GM18520 (cell line): ENCODE results near the gene APOL2.
"Not testable (repeated sequence)": the region's sequence is repeated elsewhere in the genome, so short reads cannot be mapped to it uniquely, and the experiment has no call there.

Experiments
- ATAC-seq: cut with Tn5 transposase; IDR thresholded peaks from one replicate; pipeline ENCODE4 v1.9.1; 2021; ENCODE audit not compliant: unreplicated experiment

APOL2 gene

DNA sequence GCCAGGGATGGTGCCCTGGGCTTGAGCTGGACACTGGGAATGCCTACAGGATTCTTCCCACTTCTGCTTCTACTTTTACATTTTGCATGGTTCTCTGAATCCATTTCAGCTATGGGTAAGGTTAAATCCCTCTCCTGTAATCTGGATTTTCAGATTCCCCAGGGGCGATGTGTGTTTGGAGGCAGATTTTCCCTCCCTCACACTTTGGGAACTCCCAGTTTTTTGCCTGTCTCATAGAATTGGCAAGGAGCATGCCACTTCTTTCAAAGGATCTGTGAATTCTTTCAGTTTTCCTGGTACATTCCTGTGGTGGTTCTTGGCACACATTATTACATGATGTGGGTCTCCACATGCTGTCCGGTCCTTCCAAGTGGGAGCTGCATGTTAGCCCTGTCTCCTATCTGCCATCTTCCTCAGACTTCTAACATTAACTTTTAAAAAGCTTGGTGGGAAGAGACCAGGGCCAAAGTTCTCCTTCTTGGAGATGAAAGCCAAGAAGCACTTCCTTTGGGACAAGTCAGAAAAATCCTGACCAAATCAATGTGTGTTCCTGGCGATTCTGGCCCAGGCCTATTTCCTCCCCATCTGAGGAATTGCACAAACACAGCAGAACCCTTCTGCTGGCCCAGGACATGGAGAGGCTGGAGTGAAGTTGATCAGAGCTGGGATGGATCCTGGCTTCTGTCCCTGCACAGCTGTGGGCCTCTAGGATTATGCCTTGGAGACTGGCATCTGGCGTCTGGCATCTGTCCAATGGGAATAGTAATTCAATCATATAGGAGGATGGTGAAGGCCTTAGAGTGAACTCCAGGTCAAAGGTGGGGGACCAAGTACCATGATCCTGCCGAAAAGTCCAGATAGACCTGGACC is 5.4 kb upstream of the APOL2 start:
- ATAC-seq, result no peak

DNA sequence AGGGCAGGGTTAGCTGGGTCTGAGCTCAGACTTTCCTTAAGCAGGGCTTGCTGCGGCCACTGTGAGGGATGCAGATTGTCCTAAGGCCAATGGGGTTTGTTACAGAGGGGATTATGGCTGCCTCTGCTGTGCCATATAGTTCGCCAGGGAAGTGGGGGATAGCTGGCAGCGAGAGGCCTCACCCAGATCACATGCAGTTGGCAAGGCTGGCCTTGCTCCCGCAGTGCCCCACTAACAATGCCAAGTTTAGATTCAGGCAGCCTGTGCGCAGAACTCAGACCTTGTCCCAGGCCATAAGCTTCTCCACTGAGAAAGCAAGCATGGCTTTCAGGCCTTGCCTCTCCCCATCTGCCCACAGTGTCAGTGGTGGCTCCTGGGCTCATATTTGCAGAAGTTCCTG is 4.7 kb upstream of the APOL2 start:
- no peak for ATAC-seq

DNA sequence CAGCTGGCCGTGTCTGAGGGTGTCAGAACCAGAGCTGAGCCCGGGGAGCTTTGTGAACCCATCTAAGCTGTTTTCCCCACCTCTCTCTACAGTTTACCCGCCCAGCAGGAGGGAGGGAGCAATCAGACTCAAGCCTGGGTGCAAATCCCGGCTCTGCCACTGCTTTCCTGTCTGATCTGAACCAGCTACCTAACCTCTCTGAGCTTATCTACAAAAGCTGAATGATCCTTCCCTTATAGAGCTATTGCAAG is 252 bp downstream of the APOL2 start:
- no peak for ATAC-seq

DNA sequence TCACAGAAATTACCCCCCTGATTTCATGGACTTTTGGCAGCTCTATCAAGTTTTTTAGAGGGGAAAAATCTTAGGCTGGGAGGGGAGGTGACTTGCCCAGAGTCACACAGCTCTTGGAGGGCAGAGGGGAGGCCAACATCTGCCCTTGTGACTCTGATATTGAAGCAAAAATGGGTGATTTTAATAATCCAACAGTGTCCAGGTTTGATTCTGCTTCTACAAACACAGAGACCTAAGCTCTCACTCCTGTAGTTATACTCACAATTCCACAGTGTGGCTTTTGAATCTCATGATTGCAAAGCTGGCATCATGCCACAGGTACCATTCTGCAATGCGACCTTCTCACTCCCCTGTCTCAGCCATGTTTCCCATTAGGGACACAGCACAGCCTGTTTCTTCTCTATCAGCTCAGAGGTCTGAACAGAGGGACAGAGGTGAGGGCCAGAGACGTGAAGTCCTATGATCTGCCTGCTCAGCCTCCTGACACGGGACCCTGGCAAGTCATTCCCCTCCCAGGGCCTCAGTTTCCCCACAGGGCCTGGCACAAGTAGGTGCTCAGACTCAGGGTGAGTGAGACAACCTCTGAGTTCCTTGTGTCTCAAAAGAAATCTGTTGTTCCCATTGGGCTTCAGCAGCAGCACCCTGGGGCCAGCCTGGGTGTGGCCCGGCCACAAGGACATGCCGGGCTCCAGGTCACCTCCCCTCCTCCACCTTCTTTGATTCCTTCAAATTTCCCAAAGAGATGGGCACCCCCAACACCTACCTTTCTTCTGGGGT is 766 bp downstream of the APOL2 start:
- ATAC-seq, result no peak

DNA sequence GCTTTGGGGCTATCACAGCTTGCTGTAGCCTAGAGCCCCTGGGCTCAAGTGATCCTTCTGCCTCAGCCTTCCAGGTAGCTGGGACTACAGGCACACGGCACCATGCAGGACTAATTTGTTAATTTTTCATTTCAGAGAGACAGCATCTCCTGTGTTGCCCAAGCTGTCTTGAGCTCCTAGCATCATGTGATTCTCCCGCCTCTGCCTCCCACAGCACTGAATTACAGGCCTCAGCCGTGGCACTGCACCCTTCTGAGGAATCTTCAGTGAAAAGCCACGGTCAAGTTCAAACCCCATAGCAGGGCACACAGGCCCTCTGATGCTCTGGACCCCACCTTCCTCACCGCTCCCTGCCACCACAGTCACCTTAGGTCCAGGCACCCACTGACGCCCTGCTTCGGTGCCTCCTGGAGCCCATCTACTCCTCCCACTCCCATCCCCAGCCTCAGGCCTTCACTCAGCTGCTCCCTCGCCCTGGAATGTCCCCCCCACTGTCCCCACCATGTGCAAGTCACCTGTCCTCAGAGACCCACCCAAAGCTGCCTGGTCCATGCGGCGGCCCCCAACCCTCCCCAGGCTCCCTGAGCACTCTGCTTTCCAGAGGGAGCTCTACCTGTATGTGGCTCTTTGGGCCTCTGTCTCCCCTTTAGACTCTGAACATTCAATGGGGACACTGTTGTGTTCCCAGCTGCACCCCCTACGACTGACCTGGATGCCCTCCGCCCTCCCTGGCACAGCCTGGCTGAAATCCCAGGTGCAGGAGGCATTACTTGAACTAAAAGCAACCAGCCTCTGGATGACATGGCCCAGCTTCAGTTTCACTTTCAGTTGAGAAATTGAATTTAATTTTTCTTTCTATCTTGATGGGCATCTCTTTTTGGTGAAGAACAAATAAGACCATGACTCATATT is 1.6 kb downstream of the APOL2 start:
- ATAC-seq, result no peak

DNA sequence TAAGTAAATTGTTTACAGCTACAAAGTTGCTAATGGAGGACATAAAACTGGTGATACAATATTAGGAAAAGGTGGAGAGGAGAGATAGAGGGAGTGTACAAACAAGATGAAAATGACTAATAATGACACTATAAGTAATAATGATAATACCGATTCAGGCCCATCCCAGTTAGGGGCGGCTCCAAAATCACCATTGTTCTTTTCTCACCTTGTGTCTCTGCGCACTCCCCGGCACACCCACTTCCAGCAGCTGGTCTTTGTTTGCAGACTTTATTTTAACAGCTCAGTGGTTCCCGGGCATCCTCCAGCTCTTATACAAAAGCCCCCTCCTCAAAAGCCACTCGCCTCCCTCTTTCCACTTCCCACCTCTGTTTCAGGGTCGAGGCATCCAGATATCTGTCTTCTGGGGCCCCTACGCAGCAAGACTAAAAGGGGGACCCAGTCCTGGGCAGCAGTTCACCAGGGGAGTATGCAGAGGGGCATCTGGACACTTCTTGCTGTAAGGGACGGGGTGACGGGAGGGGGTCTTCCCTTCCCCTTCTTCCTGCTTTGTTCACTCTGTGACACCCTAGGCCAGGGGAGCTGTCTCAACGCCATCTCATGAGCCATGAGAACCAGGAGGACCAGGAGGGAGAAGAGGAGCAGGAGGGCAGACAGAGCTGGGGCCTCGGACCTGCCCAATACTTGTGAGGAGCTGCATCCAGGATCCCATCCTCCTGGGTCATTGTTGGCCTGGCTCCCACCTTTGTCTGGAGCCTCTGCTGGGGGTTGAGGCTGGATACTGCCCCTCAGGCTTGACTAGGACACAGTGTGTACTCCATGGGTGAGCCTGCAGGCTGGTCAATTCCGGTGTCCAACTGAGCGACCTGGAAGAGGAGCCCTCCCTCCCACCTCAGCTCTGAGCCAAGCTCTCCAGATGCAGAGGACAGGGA is 2.7 kb downstream of the APOL2 start:
- no peak for ATAC-seq

DNA sequence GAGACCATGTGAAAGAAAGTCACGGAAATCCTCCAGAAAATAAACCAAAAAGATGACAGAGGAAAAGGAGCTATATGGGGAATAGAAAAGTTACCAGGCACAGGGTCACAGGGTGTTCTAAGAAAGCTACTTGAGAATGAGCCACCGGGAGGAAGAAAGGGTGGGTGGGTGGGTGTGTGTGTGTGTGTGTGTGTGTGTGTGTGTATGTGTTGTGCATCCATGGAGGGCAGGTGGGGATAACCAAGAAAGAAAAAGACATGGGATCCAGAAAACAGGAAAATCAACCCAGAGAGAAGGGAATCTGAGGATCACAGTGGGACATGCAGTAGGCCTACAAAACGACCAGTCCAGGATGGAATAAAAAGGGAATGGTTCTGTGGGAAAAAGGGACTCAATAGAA is 3.7 kb downstream of the APOL2 start:
- ATAC-seq, result no peak

DNA sequence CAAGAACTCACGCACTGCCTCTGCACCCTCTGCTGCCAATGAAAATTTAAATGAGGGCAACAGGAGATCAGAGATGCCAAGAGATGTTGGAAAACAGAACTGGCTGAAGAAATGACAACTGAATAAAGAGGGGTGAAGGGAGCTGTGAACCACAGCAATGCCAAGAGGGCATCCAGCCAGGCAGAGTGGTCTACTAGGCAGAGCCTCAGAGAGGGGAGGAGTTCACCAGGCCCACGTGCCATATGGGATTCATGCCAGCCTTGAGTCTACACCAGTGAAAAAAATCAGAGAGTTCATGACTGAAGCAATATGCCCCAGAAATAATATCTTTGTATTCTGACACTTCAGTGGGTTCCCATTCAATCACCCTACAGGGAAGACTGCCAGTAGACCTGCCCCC is 4.4 kb downstream of the APOL2 start:
- no peak for ATAC-seq

DNA sequence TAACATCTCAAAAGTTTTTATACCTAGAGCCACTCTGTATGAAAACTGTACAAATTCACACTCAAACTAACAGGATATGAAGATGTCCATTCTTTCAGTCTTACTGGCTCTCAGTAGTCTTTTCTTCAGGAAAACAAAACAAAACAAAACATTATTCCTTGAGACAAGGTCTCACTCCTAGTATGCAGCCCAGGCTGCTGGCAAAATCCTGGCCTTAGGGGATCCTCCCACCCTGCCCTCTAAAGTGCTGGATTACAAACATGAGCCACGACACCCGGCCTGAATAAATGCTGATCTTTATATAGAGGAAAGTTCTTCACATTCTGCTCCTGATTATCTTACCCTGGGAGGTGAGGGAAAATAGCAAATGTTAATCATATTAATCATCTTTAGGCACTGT is 5.1 kb downstream of the APOL2 start:
- no peak for ATAC-seq

DNA sequence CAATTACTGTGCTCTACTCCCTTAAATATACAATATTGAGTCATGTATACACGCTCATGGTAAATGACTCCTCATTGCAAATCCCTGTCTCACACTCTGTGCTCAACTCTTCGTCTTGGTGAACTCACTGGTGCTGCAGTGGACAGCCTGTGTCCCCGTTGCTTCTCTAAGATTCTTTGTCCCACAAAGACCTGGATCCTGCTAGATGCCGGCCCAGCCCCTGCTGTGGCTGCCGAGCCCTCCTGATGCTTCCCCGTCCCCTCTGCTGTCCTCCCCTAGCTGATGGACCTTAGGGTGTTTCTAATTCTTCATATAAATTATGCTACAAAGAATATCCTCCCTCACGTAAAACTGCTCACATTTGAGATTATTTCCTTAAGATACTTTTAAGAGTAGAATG is 5.5 kb downstream of the APOL2 start:
- ATAC-seq, result no peak

DNA sequence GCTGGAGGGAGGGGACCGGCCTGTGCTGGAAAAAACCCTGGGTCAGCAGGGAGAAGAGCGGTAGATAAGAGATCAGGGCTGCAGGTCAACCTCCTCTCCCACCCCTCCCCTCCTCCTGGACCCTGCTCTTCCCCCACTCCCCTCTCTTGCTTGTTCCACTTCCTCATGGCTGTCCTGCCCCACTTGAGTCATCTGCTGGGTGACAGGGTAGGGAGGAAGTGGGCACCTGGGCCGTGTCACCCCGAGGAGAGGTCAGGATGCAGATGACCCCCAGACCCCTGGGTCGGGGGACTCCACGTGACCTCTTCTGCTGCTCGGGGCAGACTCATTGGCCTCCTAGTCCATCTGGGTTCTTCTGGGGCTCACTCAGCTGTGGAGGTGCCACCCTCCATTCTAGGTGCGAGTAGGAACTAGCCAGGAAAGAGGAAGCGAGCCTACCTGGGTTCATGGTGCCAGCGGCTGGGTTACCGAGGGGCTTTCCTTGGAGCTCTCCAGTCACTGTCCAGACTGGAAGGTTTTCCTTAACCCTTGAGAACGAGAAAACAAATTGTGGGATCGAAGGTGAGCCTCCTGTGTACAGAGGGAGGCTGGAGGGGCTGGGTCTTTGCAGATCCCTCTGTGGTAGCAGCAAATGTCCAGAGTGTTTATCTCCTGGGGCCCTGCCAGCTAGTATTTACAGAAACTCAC is 6.5 kb downstream of the APOL2 start:
- no peak for ATAC-seq

DNA sequence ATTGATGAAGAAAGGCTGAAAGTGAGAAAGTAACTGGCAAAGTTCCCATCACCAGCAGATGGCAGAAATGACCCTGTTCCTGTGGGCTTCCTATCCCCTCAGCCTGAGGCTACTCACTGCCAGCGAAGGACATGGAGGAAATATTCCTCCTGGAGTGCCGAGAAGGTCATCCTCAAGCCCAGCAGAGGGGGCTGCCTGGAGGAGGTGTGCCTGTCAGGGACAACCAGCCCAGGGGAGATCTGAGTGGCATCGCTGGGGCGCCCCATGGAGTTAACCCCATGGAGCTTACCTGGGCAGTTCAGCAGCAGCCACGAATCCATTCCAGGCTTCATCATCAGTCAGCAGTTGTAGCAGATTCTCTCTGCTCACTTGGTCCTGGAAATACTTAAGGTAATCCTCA is 8.3 kb downstream of the APOL2 start:
- not testable (repeated sequence) for ATAC-seq

DNA sequence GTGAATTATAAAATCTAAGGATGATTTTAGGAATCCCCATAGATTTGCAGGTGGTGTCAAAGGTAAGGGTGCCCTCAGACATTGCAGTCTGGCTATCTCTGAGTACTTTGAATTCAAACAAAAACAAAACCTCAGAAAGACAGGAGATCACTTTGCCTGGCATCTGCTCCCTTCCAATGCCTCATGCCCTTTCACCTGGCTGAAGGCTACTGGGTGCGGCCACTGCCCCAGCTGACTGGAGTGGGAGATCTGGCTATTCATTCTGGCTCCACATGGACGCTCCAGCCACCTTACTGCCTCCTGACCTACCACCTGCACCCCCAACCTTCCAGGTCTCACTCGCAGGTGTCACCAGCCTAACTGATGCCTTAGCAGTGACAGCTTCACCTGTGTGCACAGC is 9.7 kb downstream of the APOL2 start:
- not testable (repeated sequence) for ATAC-seq

DNA sequence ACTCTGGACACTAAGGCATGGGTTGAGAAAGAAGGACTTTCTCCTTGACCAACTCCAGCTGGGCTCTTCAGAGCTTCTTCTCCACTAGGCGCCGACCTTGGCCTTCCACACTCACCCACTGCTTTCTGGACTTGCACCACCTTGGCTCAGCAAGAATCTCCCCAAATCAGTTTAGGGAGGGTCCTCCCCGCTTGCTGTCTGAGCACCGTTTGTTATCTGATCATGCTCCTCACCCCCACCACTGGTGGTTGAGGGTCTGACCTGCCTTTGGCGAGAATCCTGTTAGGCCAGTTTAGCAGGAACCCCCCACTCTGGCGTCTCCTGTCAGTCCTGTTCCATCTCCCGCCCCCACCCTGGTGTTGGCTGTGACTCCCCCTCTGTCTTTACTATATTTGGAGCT is 10.4 kb downstream of the APOL2 start:
- ATAC-seq, result no peak

DNA sequence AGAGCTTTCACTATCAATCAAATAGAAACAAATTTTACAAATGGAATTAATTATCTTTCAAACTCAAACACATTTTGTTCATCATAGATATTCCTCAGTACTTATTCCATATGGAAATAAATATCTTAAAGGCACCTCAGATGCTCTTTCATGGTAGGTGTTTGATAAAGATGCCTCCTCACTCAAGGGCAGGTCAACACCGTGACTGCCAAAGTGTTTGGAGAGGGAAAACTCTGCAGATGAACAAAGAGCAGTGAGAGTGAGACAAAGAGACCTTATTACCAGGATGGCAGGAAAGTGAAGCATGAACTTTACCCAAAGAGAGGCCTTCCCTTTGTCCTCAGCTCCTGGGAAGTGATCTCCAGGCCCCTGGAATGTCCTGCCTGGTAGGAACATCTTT is 11.0 kb downstream of the APOL2 start:
- ATAC-seq, result not testable (repeated sequence)

DNA sequence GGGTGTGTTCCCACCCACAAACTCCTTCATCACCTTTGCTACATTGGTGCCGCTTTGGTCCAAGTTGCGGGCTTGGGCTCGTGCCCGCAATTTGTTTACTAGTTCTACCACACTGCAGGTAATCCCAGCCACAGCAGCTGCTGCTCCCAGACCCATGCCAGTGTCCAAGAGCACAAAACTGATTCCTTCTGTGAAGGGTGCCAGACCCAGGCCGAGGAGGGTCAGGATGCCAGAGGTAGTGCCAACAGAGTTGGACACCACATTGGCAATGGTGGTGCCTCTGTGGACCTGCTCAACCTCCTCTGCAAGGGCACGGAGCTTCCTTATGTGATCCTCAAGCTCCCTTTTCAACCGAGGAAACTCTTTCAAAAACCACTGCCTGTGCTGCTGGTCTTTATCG is 11.5 kb downstream of the APOL2 start:
- ATAC-seq, result no peak

DNA sequence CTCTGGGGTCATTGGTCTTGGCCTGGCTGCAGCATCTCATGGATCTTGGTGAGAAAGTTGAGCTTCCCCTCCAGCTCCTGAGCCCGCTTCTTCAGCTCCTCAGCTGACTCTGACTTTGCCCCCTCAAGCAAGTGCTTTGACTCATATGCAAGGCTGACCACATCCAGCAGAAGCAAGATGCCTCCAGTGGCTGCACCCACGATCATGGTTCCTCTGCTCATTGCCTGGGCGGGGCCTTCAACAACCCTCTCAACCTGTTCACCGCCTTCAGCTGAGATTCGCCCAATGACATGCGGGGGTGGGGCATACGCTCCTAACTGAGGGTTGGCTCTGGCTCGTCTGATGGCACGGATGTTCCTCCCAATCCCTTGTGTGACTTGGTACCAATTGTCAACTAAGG is 11.9 kb downstream of the APOL2 start:
- no peak for ATAC-seq

DNA sequence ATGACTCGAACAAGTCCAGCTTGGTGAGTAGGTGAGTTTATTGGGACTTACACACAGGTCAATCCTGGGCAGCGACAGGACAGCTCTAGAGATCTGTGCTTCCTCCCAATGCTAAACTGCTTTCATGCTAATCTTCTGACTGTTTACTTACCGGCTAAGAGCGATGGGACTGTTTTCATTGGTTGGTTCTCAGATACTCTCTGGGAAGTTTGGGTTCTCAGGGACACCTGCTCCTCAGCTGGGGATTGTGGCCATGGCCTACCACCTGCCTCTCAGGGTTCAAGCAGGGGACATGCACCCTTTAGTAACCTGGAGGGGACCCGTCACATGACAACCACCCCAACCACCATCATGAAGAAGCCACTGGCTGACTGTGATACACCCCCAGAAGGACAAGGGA is 13.1 kb downstream of the APOL2 start:
- no peak for ATAC-seq

DNA sequence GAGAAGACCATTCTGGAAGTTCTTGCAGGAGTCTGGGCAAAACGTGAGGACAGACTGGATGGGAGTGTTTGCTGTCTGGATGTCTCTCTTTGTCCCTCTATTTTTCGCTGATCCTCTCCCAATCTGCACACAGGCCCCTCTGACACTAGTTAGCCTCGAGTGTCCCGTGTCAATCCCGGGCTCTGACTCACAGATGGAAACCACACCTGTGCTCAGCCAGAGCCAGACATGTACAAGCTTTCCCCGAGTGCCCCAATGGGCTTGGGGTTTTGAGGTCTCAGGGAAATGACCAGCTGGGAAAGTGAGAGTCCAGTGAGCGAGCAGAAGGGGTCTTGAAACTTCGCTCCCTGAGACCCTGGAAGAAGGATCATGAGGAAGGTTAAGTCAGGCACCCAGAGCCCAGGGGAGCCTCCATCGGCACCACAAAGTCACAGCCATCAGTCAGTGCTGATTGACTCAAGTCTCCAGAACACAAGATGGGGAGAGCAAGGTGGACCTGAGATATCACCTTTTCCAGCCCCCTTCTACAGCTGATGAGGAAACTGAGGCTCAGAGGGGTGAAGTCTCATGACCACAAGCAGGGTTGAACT is 13.9 kb downstream of the APOL2 start:
- no peak for ATAC-seq

DNA sequence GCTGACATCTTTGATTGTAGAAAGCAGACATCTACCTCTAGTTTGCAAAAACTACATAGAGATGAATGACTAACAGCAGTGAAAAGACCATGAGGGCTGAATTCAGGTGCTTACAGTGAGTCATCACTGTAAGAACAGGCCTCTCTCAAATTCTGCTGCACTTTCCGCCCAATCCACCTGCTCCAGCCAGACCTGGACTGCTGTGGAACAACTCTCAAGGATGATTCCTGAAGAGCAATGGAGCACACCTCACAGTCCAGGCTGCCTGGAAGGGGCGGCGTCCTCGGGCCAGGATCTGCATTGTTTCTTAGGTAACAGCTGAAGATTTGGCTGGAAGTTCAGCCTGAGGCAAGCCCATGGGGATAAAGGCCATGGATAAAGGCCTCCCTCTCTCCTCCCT is 15.1 kb downstream of the APOL2 start:
- no peak for ATAC-seq
